ENCODE data around the gene ENC1.
A peak's percentile ranks its signal among the peaks of the same experiment; 100 is the strongest.

The ENC1 gene

GRCh38 chr5:74624931-74625505 lies 15.5 kb downstream of the ENC1 start:
- H3K9me3 ChIP-seq (ENCODE audit: insufficient read depth, low read depth, low read length) = peaks cover 2% of the 10 kb centered on the region
- H4K8ac ChIP-seq (ENCODE audit: low read depth, low read length) = no peak overlapping the region
- peak overlapping the region; percentile 32 for H4K91ac ChIP-seq (ENCODE audit: low read depth, low read length)
- H4K12ac ChIP-seq (ENCODE audit: low read depth, low read length) = no peak overlapping the region
- no peak overlapping the region for H2AFZ ChIP-seq (ENCODE audit: insufficient read depth, low read length, poor library complexity)
- H3K36me3 ChIP-seq (ENCODE audit: control insufficient read depth in 1 of 2, insufficient read depth in 2 of 2, low read length in 2 of 2) = peaks cover 3 to 22% of the 10 kb centered on the region in 2 experiments
- H3K23ac ChIP-seq (ENCODE audit: low read length) = no peak overlapping the region
- H3K27ac ChIP-seq (ENCODE audit: low read depth, low read length) = no peak overlapping the region
- H3K27me3 ChIP-seq (ENCODE audit: insufficient read depth, low read length) = no peaks in the 10 kb centered on the region
- H3K4me1 ChIP-seq (ENCODE audit: control insufficient read depth in 1 of 2, insufficient read depth in 2 of 2, low read length in 2 of 2) = peaks cover 5 to 10% of the 10 kb centered on the region in 2 experiments
- peaks cover 2% of the 10 kb centered on the region for H3K79me2 ChIP-seq (ENCODE audit: control insufficient read depth, insufficient read depth, low read length, poor library complexity)
- H2BK5ac ChIP-seq (ENCODE audit: low read depth, low read length, poor library complexity) = no peak overlapping the region
- no peak overlapping the region for H2BK120ac ChIP-seq (ENCODE audit: insufficient read depth, low read length, poor library complexity)
- peak overlapping the region; percentile 19 for H2BK12ac ChIP-seq (ENCODE audit: low read length)
- DNase-seq = no peak
- no peak overlapping the region for H3K9ac ChIP-seq (ENCODE audit: low read length)
- peaks cover 10% of the 10 kb centered on the region for H3K79me1 ChIP-seq (ENCODE audit: low read length)
- no peak overlapping the region for H3K4me3 ChIP-seq (ENCODE audit: low read depth, low read length)
- H3K18ac ChIP-seq (ENCODE audit: low read length) = no peak overlapping the region
- H2AK5ac ChIP-seq (ENCODE audit: low read length) = no peak overlapping the region
- H3K4me2 ChIP-seq (ENCODE audit: low read length) = no peak overlapping the region
- no CpG with 5 or more reads among the region's 8 CpGs for WGBS (ENCODE audit: extremely low coverage, insufficient coverage, insufficient read length)
- no peak overlapping the region for H3K4ac ChIP-seq (ENCODE audit: low read depth, low read length)
- peak overlapping the region; percentile 13 for H3K14ac ChIP-seq (ENCODE audit: low read length)

GRCh38 chr5:74624501-74624900 lies 16.0 kb downstream of the ENC1 start:
- Histone ChIP-seq H4K12ac (ENCODE audit: low read depth, low read length) (no peak overlapping the region), H3K23ac (ENCODE audit: low read length) (no peak overlapping the region), H3K4ac (ENCODE audit: low read depth, low read length) (no peak overlapping the region), H2BK12ac (ENCODE audit: low read length) (peak overlapping the region; percentile 4), H3K79me1 (ENCODE audit: low read length) (peaks cover 10% of the 10 kb centered on the region), H4K8ac (ENCODE audit: low read depth, low read length) (peak overlapping the region; percentile 56), H2BK5ac (ENCODE audit: low read depth, low read length, poor library complexity) (peak overlapping the region; percentile 42), H3K27me3 (ENCODE audit: insufficient read depth, low read length) (no peaks in the 10 kb centered on the region), H3K4me3 (ENCODE audit: low read depth, low read length) (no peak overlapping the region), H3K79me2 (ENCODE audit: control insufficient read depth, insufficient read depth, low read length, poor library complexity) (peaks cover 2% of the 10 kb centered on the region), H3K36me3 (ENCODE audit: control insufficient read depth in 1 of 2, insufficient read depth in 2 of 2, low read length in 2 of 2) (peaks cover 3 to 18% of the 10 kb centered on the region in 2 experiments), H3K4me1 (ENCODE audit: control insufficient read depth in 1 of 2, insufficient read depth in 2 of 2, low read length in 2 of 2) (peaks cover 5 to 10% of the 10 kb centered on the region in 2 experiments), H3K14ac (ENCODE audit: low read length) (no peak overlapping the region), H2BK120ac (ENCODE audit: insufficient read depth, low read length, poor library complexity) (peak overlapping the region; percentile 36), H3K27ac (ENCODE audit: low read depth, low read length) (peak overlapping the region; percentile 47), H2AK5ac (ENCODE audit: low read length) (no peak overlapping the region), H3K9ac (ENCODE audit: low read length) (no peak overlapping the region), H3K18ac (ENCODE audit: low read length) (no peak overlapping the region), H4K91ac (ENCODE audit: low read depth, low read length) (no peak overlapping the region), H3K4me2 (ENCODE audit: low read length) (no peak overlapping the region), H2AFZ (ENCODE audit: insufficient read depth, low read length, poor library complexity) (no peak overlapping the region), H3K9me3 (ENCODE audit: insufficient read depth, low read depth, low read length) (peaks cover 2% of the 10 kb centered on the region)
- WGBS (ENCODE audit: extremely low coverage, insufficient coverage, insufficient read length) = no CpG with 5 or more reads among the region's 4 CpGs
- DNase-seq = peak; percentile 93 to 97

GRCh38 chr5:74623748-74624408 lies 16.6 kb downstream of the ENC1 start:
- peak overlapping the region; percentile 79 for H3K14ac ChIP-seq (ENCODE audit: low read length)
- no peak overlapping the region for H3K9ac ChIP-seq (ENCODE audit: low read length)
- peak overlapping the region; percentile 87 for H3K18ac ChIP-seq (ENCODE audit: low read length)
- H4K91ac ChIP-seq (ENCODE audit: low read depth, low read length) = peak overlapping the region; percentile 84
- no peaks in the 10 kb centered on the region for H3K27me3 ChIP-seq (ENCODE audit: insufficient read depth, low read length)
- H3K4me3 ChIP-seq (ENCODE audit: low read depth, low read length) = no peak overlapping the region
- peak overlapping the region; percentile 99 for H2BK12ac ChIP-seq (ENCODE audit: low read length)
- peaks cover 5 to 10% of the 10 kb centered on the region in 2 experiments for H3K4me1 ChIP-seq (ENCODE audit: control insufficient read depth in 1 of 2, insufficient read depth in 2 of 2, low read length in 2 of 2)
- no peaks in the 10 kb centered on the region for H3K79me2 ChIP-seq (ENCODE audit: control insufficient read depth, insufficient read depth, low read length, poor library complexity)
- H3K27ac ChIP-seq (ENCODE audit: low read depth, low read length) = peak overlapping the region; percentile 47
- H4K12ac ChIP-seq (ENCODE audit: low read depth, low read length) = no peak overlapping the region
- H4K8ac ChIP-seq (ENCODE audit: low read depth, low read length) = peak overlapping the region; percentile 56
- H3K36me3 ChIP-seq (ENCODE audit: control insufficient read depth in 1 of 2, insufficient read depth in 2 of 2, low read length in 2 of 2) = peaks cover 0 to 13% of the 10 kb centered on the region in 2 experiments
- peak overlapping the region; percentile 67 for H3K4ac ChIP-seq (ENCODE audit: low read depth, low read length)
- H2BK120ac ChIP-seq (ENCODE audit: insufficient read depth, low read length, poor library complexity) = peak overlapping the region; percentile 91
- WGBS (ENCODE audit: extremely low coverage, insufficient coverage, insufficient read length) = no CpG with 5 or more reads among the region's 5 CpGs
- H3K79me1 ChIP-seq (ENCODE audit: low read length) = peaks cover 10% of the 10 kb centered on the region
- peaks cover 2% of the 10 kb centered on the region for H3K9me3 ChIP-seq (ENCODE audit: insufficient read depth, low read depth, low read length)
- peak overlapping the region; percentile 96 for H2AK5ac ChIP-seq (ENCODE audit: low read length)
- no peak overlapping the region for H3K23ac ChIP-seq (ENCODE audit: low read length)
- no peak for DNase-seq
- no peak overlapping the region for H2AFZ ChIP-seq (ENCODE audit: insufficient read depth, low read length, poor library complexity)
- peak overlapping the region; percentile 87 for H2BK5ac ChIP-seq (ENCODE audit: low read depth, low read length, poor library complexity)
- no peak overlapping the region for H3K4me2 ChIP-seq (ENCODE audit: low read length)

- no peak overlapping the region for H4K8ac ChIP-seq (ENCODE audit: low read depth, low read length)
- no peak overlapping the region for H3K4ac ChIP-seq (ENCODE audit: low read depth, low read length)
- no peaks in the 10 kb centered on the region for H3K79me2 ChIP-seq (ENCODE audit: control insufficient read depth, insufficient read depth, low read length, poor library complexity)
- H3K9ac ChIP-seq (ENCODE audit: low read length) = no peak overlapping the region
- H4K91ac ChIP-seq (ENCODE audit: low read depth, low read length) = no peak overlapping the region
- H2BK120ac ChIP-seq (ENCODE audit: insufficient read depth, low read length, poor library complexity) = no peak overlapping the region
- H2BK12ac ChIP-seq (ENCODE audit: low read length) = no peak overlapping the region
- H3K36me3 ChIP-seq (ENCODE audit: control insufficient read depth in 1 of 2, insufficient read depth in 2 of 2, low read length in 2 of 2) = peaks cover 0 to 7% of the 10 kb centered on the region in 2 experiments
- no peak overlapping the region for H3K27ac ChIP-seq (ENCODE audit: low read depth, low read length)
- no peak overlapping the region for H2AK5ac ChIP-seq (ENCODE audit: low read length)
- no peak overlapping the region for H3K18ac ChIP-seq (ENCODE audit: low read length)
- H3K4me2 ChIP-seq (ENCODE audit: low read length) = no peak overlapping the region
- no CpG with 5 or more reads among the region's 3 CpGs for WGBS (ENCODE audit: extremely low coverage, insufficient coverage, insufficient read length)
- no peak overlapping the region for H3K14ac ChIP-seq (ENCODE audit: low read length)
- no peak overlapping the region for H2BK5ac ChIP-seq (ENCODE audit: low read depth, low read length, poor library complexity)
- DNase-seq = no peak
- H2AFZ ChIP-seq (ENCODE audit: insufficient read depth, low read length, poor library complexity) = no peak overlapping the region
- H3K9me3 ChIP-seq (ENCODE audit: insufficient read depth, low read depth, low read length) = peaks cover 2% of the 10 kb centered on the region
- peaks cover 10% of the 10 kb centered on the region for H3K79me1 ChIP-seq (ENCODE audit: low read length)
- no peak overlapping the region for H3K4me3 ChIP-seq (ENCODE audit: low read depth, low read length)
- H3K23ac ChIP-seq (ENCODE audit: low read length) = no peak overlapping the region
- no peaks in the 10 kb centered on the region for H3K27me3 ChIP-seq (ENCODE audit: insufficient read depth, low read length)
- peaks cover 5 to 10% of the 10 kb centered on the region in 2 experiments for H3K4me1 ChIP-seq (ENCODE audit: control insufficient read depth in 1 of 2, insufficient read depth in 2 of 2, low read length in 2 of 2)
- H4K12ac ChIP-seq (ENCODE audit: low read depth, low read length) = no peak overlapping the region
These were observed 17.4 kb downstream of the ENC1 start for GRCh38 chr5:74623006-74623611.
